Upper lobe of left lung (tissue), 6 donors: ENCODE results near the gene CAPZB. TPM values are rescaled to one million over a fixed set of nuclear protein-coding genes. Genes with fewer than 3 reads are reported as not detected.

Experiments
- ATAC-seq, 2 donors: fragments of 200-7000 bp; cut with Tn5 transposase; one replicate each; pipeline ENCODE4 v1.9.1; 2022; ENCODE audit warnings: mild to moderate bottlenecking in 2 of 2, moderate library complexity in 2 of 2; ENCODE audit not compliant: low FRiP score in 2 of 2
- DNase-seq, 2 donors: peaks; one replicate each; pipeline ENCODE4 v3.0.0-alpha.2; 2019 to 2020
- H3K27ac ChIP-seq, 4 donors: fragments of 200-600 bp; sonication (generic); one replicate each; pipeline ENCODE4 v1.5.1; 2016 to 2019
- H3K27me3 ChIP-seq, 4 donors: fragments of 200-600 bp; sonication (generic); one replicate each; pipeline ENCODE4 v1.5.1; 2017 to 2019
- H3K36me3 ChIP-seq, 4 donors: fragments of 200-600 bp; sonication (generic); one replicate each; pipeline ENCODE4 v1.5.1; 2016 to 2019
- H3K4me1 ChIP-seq, 4 donors: fragments of 200-600 bp; sonication (generic); one replicate each; pipeline ENCODE4 v1.5.1; 2018 to 2019
- H3K4me3 ChIP-seq, 4 donors: fragments of 200-600 bp; sonication (generic); one replicate each; pipeline ENCODE4 v1.5.1; 2017 to 2019; ENCODE audit warnings: mild to moderate bottlenecking in 2 of 4, moderate library complexity in 1 of 4
- H3K9me3 ChIP-seq, 4 donors: fragments of 200-600 bp; sonication (generic); one replicate each; pipeline ENCODE4 v1.5.1; 2018 to 2019
- EP300 ChIP-seq, 4 donors: sonication (generic); formaldehyde crosslinking; IDR thresholded peaks; one replicate each; pipeline ENCODE4 v1.5.1; 2017; ENCODE audit warnings: antibody characterized with exemption in 4 of 4, control low read depth in 2 of 4
- POLR2A ChIP-seq, 4 donors: fragments of 450-650 bp; IDR thresholded peaks; one replicate each; pipeline ENCODE4 v1.5.1; 2016 to 2017; ENCODE audit warnings: antibody characterized with exemption in 4 of 4, mild to moderate bottlenecking in 2 of 4
- POLR2AphosphoS5 ChIP-seq, 2 donors: sonication (generic); formaldehyde crosslinking; IDR thresholded peaks; one replicate each; pipeline ENCODE4 v1.5.1; 2017; ENCODE audit warnings: antibody characterized with exemption in 2 of 2
- WGBS, 2 donors: methylation state at CpG; one replicate each; pipeline ENCODE4 v1.1.5; 2017 to 2018; 5-methylcytosine and 5-hydroxymethylcytosine counted together
- total RNA-seq, 6 donors: library from RNA; depleted of rRNA in 4 of 6; stranded (reverse); fragments of >200 nt in 4 of 6; gene quantifications; one replicate each; pipeline versions ENCODE4 v1.1.0 to v1.2.1, GENCODE V29; 2016 to 2021
- TF ChIP-seq, protein P1 (sequence below), 6 experiments: fragments of 450-650 bp in 4 of 6; fragments of 200-600 bp in 2 of 6; sonication (generic) in 2 of 6; IDR thresholded peaks; one replicate each; pipeline ENCODE4 v1.5.1; 2016 to 2019; ENCODE audit warnings: antibody characterized with exemption in 6 of 6
- donor health status: DM: no; HTN: no; CAD: no; lungs with moderate emphysema.
- donor health status: DM: no; HTN: yes; CAD: no; lungs with severe emphysema.

CAPZB gene
- total RNA-seq, 6 donors from 2014 or later, result 96.4 to 303 (median 144) TPM

DNA sequence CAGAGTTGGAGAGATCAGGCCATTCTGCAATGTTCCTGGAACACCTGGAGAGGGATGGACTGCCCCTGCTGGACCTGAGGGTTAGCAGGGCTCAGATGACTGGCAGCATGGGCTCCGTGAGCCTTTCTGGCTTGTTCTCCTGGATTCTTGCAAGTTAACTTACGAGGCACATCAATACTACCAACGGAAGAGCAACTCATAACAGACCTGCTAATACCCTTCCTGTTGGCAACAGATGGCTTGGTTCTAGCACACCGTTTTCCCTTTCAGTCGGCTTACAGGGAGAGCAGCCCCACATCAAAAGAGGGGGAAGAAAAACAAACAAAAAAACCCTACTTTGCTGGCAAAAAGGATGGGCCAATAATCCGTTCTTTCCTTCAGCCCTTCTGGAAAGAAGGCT is 125.3 kb downstream of the CAPZB start:
- no peak for ATAC-seq
- H3K27ac ChIP-seq, result peak overlapping the region in 1 of 4 donors; percentile 24
- TF ChIP-seq, protein P1, sequence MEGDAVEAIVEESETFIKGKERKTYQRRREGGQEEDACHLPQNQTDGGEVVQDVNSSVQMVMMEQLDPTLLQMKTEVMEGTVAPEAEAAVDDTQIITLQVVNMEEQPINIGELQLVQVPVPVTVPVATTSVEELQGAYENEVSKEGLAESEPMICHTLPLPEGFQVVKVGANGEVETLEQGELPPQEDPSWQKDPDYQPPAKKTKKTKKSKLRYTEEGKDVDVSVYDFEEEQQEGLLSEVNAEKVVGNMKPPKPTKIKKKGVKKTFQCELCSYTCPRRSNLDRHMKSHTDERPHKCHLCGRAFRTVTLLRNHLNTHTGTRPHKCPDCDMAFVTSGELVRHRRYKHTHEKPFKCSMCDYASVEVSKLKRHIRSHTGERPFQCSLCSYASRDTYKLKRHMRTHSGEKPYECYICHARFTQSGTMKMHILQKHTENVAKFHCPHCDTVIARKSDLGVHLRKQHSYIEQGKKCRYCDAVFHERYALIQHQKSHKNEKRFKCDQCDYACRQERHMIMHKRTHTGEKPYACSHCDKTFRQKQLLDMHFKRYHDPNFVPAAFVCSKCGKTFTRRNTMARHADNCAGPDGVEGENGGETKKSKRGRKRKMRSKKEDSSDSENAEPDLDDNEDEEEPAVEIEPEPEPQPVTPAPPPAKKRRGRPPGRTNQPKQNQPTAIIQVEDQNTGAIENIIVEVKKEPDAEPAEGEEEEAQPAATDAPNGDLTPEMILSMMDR (IDR thresholded peaks at IDR 0.05), result no peak
- TF ChIP-seq POLR2AphosphoS5 (IDR thresholded peaks at IDR 0.05) (no peak), EP300 (IDR thresholded peaks at IDR 0.05) (no peak), POLR2A (IDR thresholded peaks at IDR 0.05) (no peak)
- peaks cover 25 to 31% (median 28%) of the 10 kb centered on the region in 4 donors for H3K4me1 ChIP-seq
- DNase-seq, result no peak
- 25 to 31% methylated on average over 6 of the region's 6 CpGs for WGBS, 2 donors
- peaks cover 6 to 29% (median 21%) of the 10 kb centered on the region in 4 donors for H3K36me3 ChIP-seq
- H3K27me3 ChIP-seq, result no peaks in the 10 kb centered on the region
- H3K4me3 ChIP-seq, result no peak overlapping the region
- no peaks in the 10 kb centered on the region for H3K9me3 ChIP-seq

DNA sequence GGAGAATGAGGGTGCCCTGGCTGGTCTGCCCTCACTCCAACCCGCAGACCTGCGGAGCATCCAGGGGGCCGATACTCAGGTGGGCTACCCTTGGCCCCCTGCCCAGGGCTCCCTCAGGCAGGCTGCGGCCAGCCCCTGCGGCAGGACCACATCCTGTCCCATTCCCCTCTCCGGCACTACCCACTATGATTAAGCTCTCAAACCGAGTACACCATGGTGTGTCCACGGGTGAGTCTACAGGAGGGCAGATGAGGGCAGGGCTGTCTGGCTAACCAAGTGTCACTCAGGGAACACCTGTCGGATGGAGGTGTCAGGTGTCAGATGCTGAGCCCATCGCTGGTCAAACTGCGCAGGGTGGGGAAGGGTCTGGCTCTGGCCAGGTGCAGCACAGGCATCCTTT is 126.0 kb downstream of the CAPZB start:
- TF ChIP-seq POLR2A (IDR thresholded peaks at IDR 0.05) (no peak), EP300 (IDR thresholded peaks at IDR 0.05) (no peak), POLR2AphosphoS5 (IDR thresholded peaks at IDR 0.05) (no peak)
- TF ChIP-seq, protein P1 (IDR thresholded peaks at IDR 0.05), result no peak
- no peak overlapping the region for H3K27ac ChIP-seq
- no peak for ATAC-seq

DNA sequence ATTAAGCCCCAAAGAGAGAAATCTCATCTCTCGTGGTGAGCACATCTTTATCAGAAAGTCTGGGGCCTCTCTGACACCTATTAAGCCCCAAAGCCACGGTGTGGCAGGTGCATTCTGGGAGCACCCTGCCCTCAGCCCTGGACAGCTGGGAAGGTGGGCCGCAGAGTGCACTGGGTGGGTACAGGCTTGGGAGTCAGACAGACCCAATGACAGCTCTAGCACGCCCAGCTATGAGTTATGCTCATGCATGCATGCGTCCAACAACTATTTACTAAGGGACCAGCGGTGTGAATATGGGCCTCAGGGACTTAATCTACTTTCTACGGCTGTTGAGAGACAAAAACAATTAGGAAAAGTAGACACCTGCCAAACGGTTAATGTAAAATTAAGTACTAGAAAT is 126.6 kb downstream of the CAPZB start:
- Histone ChIP-seq H3K27me3 (no peaks in the 10 kb centered on the region), H3K36me3 (peaks cover 19 to 42% (median 34%) of the 10 kb centered on the region in 4 donors), H3K27ac (no peak overlapping the region), H3K4me1 (peaks cover 25 to 31% (median 28%) of the 10 kb centered on the region in 4 donors), H3K4me3 (no peak overlapping the region), H3K9me3 (no peaks in the 10 kb centered on the region)
- DNase-seq, result no peak
- 89 to 90% methylated on average over 8 of the region's 8 CpGs for WGBS, 2 donors
- ATAC-seq, result no peak
- no peak for TF ChIP-seq POLR2A (IDR thresholded peaks at IDR 0.05)

More for the DNA sequence above, 126.0 kb downstream of the CAPZB start:
- Histone ChIP-seq H3K36me3 (peaks cover 12 to 36% (median 28%) of the 10 kb centered on the region in 4 donors), H3K27me3 (no peaks in the 10 kb centered on the region), H3K4me1 (peaks cover 25 to 31% (median 28%) of the 10 kb centered on the region in 4 donors), H3K4me3 (no peak overlapping the region), H3K9me3 (no peaks in the 10 kb centered on the region)
- DNase-seq, result no peak
- 79 to 83% methylated on average over 7 to 11 of the region's 11 CpGs for WGBS, 2 donors

DNA sequence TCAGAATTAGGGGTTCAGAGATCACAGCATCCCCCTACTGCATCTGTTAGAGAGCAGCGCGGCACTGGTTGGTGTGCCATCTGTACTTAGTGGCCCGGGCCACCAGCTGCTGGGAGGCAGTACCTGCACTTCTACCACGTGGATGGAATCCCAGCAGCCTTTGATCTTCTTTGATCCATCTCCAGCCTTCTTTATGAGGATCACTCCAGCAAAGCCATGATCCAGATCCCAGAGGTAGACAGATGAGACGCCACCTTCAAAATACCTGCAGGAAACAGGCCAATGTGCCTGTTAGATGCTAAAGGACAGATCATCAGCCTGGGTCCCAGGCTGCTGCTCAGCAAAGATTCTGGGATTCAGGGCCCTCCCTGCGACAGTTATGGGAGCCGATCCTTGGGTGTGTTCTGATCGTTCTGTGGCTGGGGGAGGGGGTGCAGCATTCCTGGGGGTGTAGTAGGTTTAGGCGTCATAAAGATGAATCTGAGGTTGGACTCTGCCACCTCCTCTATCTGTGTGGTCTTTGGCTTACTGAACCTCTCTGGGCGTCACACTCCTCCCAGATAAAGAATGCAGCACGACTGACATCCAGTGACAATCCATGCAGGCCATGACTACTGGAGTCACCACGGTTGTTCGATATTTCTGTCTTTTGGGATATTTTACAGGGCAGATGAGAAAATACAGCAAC is 127.9 kb downstream of the CAPZB start:
- Histone ChIP-seq H3K27ac (no peak overlapping the region), H3K36me3 (peaks cover 22 to 53% (median 46%) of the 10 kb centered on the region in 4 donors), H3K4me3 (no peak overlapping the region), H3K27me3 (no peaks in the 10 kb centered on the region), H3K9me3 (no peaks in the 10 kb centered on the region), H3K4me1 (peaks cover 25 to 31% (median 27%) of the 10 kb centered on the region in 4 donors)
- DNase-seq (no peak), ATAC-seq (no peak)
- TF ChIP-seq, protein P1 (IDR thresholded peaks at IDR 0.05), result no peak
- no peak for TF ChIP-seq EP300 (IDR thresholded peaks at IDR 0.05)
- TF ChIP-seq POLR2A (IDR thresholded peaks at IDR 0.05), result no peak
- TF ChIP-seq POLR2AphosphoS5 (IDR thresholded peaks at IDR 0.05), result no peak
- 91 to 94% methylated on average over 12 to 13 of the region's 13 CpGs for WGBS, 2 donors

DNA sequence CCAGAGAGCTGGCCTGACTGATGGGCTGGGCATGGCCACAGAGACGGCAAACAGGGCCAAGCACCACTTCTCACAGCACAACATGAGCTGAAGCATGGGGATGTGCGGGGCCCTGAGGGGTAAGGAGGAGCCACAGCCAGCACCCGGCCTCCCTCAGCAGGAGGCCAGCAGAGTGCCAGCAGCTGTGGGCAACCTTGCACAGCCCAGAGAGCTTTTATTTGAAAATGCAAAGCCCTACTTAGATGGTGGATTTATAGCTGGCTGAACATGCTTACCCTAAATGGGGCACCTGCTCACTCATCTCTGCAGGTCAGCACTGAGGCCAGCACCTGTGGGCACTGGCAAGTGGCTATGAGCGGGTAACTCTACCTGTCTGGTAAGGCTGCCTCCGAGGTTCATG is 129.1 kb downstream of the CAPZB start:
- no peaks in the 10 kb centered on the region for H3K9me3 ChIP-seq
- DNase-seq (no peak), ATAC-seq (no peak)
- H3K27ac ChIP-seq, result no peak overlapping the region
- TF ChIP-seq, protein P1 (IDR thresholded peaks at IDR 0.05), result no peak
- no peak for TF ChIP-seq POLR2A (IDR thresholded peaks at IDR 0.05)
- no peak for TF ChIP-seq POLR2AphosphoS5 (IDR thresholded peaks at IDR 0.05)
- no peak for TF ChIP-seq EP300 (IDR thresholded peaks at IDR 0.05)
- no peaks in the 10 kb centered on the region for H3K27me3 ChIP-seq
- 86% methylated on average over 2 to 5 of the region's 5 CpGs for WGBS, 2 donors
- H3K4me3 ChIP-seq, result no peak overlapping the region
- H3K36me3 ChIP-seq, result peaks cover 29 to 64% (median 53%) of the 10 kb centered on the region in 4 donors
- H3K4me1 ChIP-seq, result peaks cover 18 to 20% (median 18%) of the 10 kb centered on the region in 4 donors
